Epithelial cell of esophagus (primary cell): ENCODE measurements around the gene GABBR2.
"Not testable (repeated sequence)": the region's sequence is repeated elsewhere in the genome, so short reads cannot be mapped to it uniquely, and the experiment has no call there.

Experiments
- DNase-seq: peaks from one replicate; pipeline ENCODE4 v3.0.0; 2010; ENCODE audit warnings: low read depth
- H3K4me3 ChIP-seq: 2 replicates; pipeline ENCODE4 v1.5.1; 2011; ENCODE audit warnings: mild to moderate bottlenecking, low read length, control low read depth
- CTCF ChIP-seq: IDR thresholded peaks from 2 replicates; pipeline ENCODE4 v1.5.1; 2011; ENCODE audit warnings: low read depth, mild to moderate bottlenecking, low read length, control low read depth, inconsistent platforms; ENCODE audit not compliant: insufficient read depth; ENCODE audit errors: missing control alignments

Gene GABBR2

GRCh38 chr9:98660541-98660940, 48.2 kb downstream of the GABBR2 start:
- DNase-seq, result no peak
- no peak for TF ChIP-seq CTCF
- no peak overlapping the region for H3K4me3 ChIP-seq

- no peak for TF ChIP-seq CTCF
- no peak for DNase-seq
- H3K4me3 ChIP-seq, result no peak overlapping the region
These were observed 49.8 kb downstream of the GABBR2 start for GRCh38 chr9:98658951-98659351.

GRCh38 chr9:98657897-98658296, 50.8 kb downstream of the GABBR2 start:
- H3K4me3 ChIP-seq, result no peak overlapping the region
- DNase-seq, result peak; percentile 84
- TF ChIP-seq CTCF, result no peak

GRCh38 chr9:98656511-98656910, 52.2 kb downstream of the GABBR2 start:
- no peak for DNase-seq
- TF ChIP-seq CTCF, result no peak
- no peak overlapping the region for H3K4me3 ChIP-seq

GRCh38 chr9:98655428-98655827, 53.3 kb downstream of the GABBR2 start:
- not testable (repeated sequence) for DNase-seq, H3K4me3 ChIP-seq

- no peak for TF ChIP-seq CTCF
- DNase-seq, result peak; percentile 90
- H3K4me3 ChIP-seq, result no peak overlapping the region
These were observed 54.5 kb downstream of the GABBR2 start for GRCh38 chr9:98654247-98654646.

- DNase-seq, result no peak
- no peak overlapping the region for H3K4me3 ChIP-seq
- TF ChIP-seq CTCF, result no peak
These were observed 56.0 kb downstream of the GABBR2 start for GRCh38 chr9:98652741-98653140.

- DNase-seq, result no peak
- no peak for TF ChIP-seq CTCF
- H3K4me3 ChIP-seq, result no peak overlapping the region
These were observed 56.4 kb downstream of the GABBR2 start for GRCh38 chr9:98652302-98652701.
